Liver (tissue), 9 donors: ENCODE data around the gene RAB11FIP3. TPM values are rescaled to one million over a fixed set of nuclear protein-coding genes. Genes with fewer than 3 reads are reported as not detected.

ENCODE experiments used
- DNase-seq: peaks from one replicate; pipeline ENCODE4 v3.0.0-alpha.2; 2017; ENCODE audit warnings: low spot score
- H3K27ac ChIP-seq, 2 donors: one replicate each; pipeline ENCODE4 v1.7.0; 2013; ENCODE audit warnings: inconsistent platforms in 2 of 2, low read length in 2 of 2, control low read depth in 1 of 2, low read depth in 1 of 2, mild to moderate bottlenecking in 1 of 2
- H3K27me3 ChIP-seq, 4 donors: one replicate each; pipeline versions ENCODE4 v1.6.1 to v1.7.0; 2013; ENCODE audit warnings: low read length in 3 of 4, inconsistent platforms in 1 of 4, mild to moderate bottlenecking in 1 of 4, moderate library complexity in 1 of 4; ENCODE audit not compliant: control insufficient read depth in 4 of 4, insufficient read depth in 4 of 4
- H3K36me3 ChIP-seq, 4 donors: one replicate each; pipeline versions ENCODE4 v1.6.1 to v1.7.0; 2013; ENCODE audit warnings: low read length in 3 of 4, mild to moderate bottlenecking in 3 of 4, low read depth in 1 of 4, moderate library complexity in 1 of 4; ENCODE audit not compliant: control insufficient read depth in 4 of 4, insufficient read depth in 3 of 4
- H3K4me1 ChIP-seq, 4 donors: one replicate each; pipeline versions ENCODE4 v1.6.1 to v1.7.0; 2013; ENCODE audit warnings: low read length in 3 of 4, mild to moderate bottlenecking in 3 of 4, moderate library complexity in 1 of 4; ENCODE audit not compliant: control insufficient read depth in 4 of 4, insufficient read depth in 4 of 4
- H3K4me3 ChIP-seq, 3 donors: one replicate each; pipeline versions ENCODE4 v1.6.1 to v1.7.0; 2013; ENCODE audit warnings: low read length in 3 of 3, control low read depth in 1 of 3, low read depth in 1 of 3, mild to moderate bottlenecking in 1 of 3
- H3K9ac ChIP-seq, 2 donors: one replicate each; pipeline ENCODE4 v1.7.0; 2013; ENCODE audit warnings: low read length in 2 of 2, mild to moderate bottlenecking in 2 of 2, moderate library complexity in 2 of 2, control low read depth in 1 of 2, low read depth in 1 of 2
- H3K9me3 ChIP-seq, 4 donors: one replicate each; pipeline versions ENCODE4 v1.6.1 to v1.7.0; 2013; ENCODE audit warnings: low read length in 3 of 4; ENCODE audit not compliant: control insufficient read depth in 4 of 4
- ATF3 ChIP-seq: IDR thresholded peaks from 2 replicates; pipeline ENCODE4 v1.6.1; 2016; ENCODE audit warnings: antibody characterized with exemption
- CTCF ChIP-seq: fragments of 150-350 bp; IDR thresholded peaks from 2 replicates; pipeline ENCODE4 v1.5.1; 2017; ENCODE audit warnings: improper control_type of control experiment, low read depth, low read length; ENCODE audit not compliant: missing input control
- EGR1 ChIP-seq, 2 donors: IDR thresholded peaks; 2 replicates each; pipeline ENCODE4 v1.6.1; 2016 to 2018; ENCODE audit warnings: antibody characterized with exemption in 2 of 2, low read depth in 2 of 2
- FOXA1 ChIP-seq: IDR thresholded peaks from 2 replicates; pipeline ENCODE4 v1.6.1; 2016; ENCODE audit warnings: antibody characterized with exemption
- FOXA2 ChIP-seq: IDR thresholded peaks from 2 replicates; pipeline ENCODE4 v1.6.1; 2016; ENCODE audit warnings: antibody characterized with exemption
- GABPA ChIP-seq, 2 donors: IDR thresholded peaks in 1 of 2; conservative IDR thresholded peaks in 1 of 2; 2 replicates each; pipeline ENCODE4 v1.6.1; 2016; ENCODE audit warnings: antibody characterized with exemption in 2 of 2, mild to moderate bottlenecking in 1 of 2, moderate library complexity in 1 of 2
- HNF4A ChIP-seq, 2 donors: conservative IDR thresholded peaks; 2 replicates each; pipeline ENCODE4 v1.6.1; 2016; ENCODE audit warnings: antibody characterized with exemption in 2 of 2, mild to moderate bottlenecking in 2 of 2
- HNF4G ChIP-seq: IDR thresholded peaks from 2 replicates; pipeline ENCODE4 v1.6.1; 2016; ENCODE audit warnings: antibody characterized with exemption
- JUND ChIP-seq, 2 donors: IDR thresholded peaks; 2 replicates each; pipeline ENCODE4 v1.6.1; 2016; ENCODE audit warnings: antibody characterized with exemption in 2 of 2
- NR2F2 ChIP-seq: IDR thresholded peaks from 2 replicates; pipeline ENCODE4 v1.6.1; 2016; ENCODE audit warnings: antibody characterized with exemption
- RAD21 ChIP-seq, 2 donors: IDR thresholded peaks; 2 replicates each; pipeline ENCODE4 v1.6.1; 2016; ENCODE audit warnings: antibody characterized with exemption in 2 of 2, mild to moderate bottlenecking in 2 of 2
- REST ChIP-seq: IDR thresholded peaks from 2 replicates; pipeline ENCODE4 v1.6.1; 2016; ENCODE audit warnings: antibody characterized with exemption, mild to moderate bottlenecking
- RXRA ChIP-seq, 2 donors: IDR thresholded peaks; 2 replicates each; pipeline ENCODE4 v1.6.1; 2017 to 2018; ENCODE audit warnings: antibody characterized with exemption in 2 of 2, mild to moderate bottlenecking in 1 of 2
- SP1 ChIP-seq: IDR thresholded peaks from 2 replicates; pipeline ENCODE4 v1.6.1; 2018; ENCODE audit warnings: antibody characterized with exemption, mild to moderate bottlenecking
- TAF1 ChIP-seq: conservative IDR thresholded peaks from 2 replicates; pipeline ENCODE4 v1.6.1; 2016; ENCODE audit warnings: antibody characterized with exemption, mild to moderate bottlenecking
- YY1 ChIP-seq: IDR thresholded peaks from 2 replicates; pipeline ENCODE4 v1.6.1; 2016; ENCODE audit warnings: antibody characterized with exemption, mild to moderate bottlenecking
- ZBTB33 ChIP-seq: IDR thresholded peaks from 2 replicates; pipeline ENCODE4 v1.6.1; 2016; ENCODE audit warnings: antibody characterized with exemption
- WGBS: extraction: QIAGEN DNeasy Blood & Tissue Kit; methylation state at CpG from one replicate; pipeline ENCODE4 v1.1.7; 2013; 5-methylcytosine and 5-hydroxymethylcytosine counted together
- polyA plus RNA-seq, 2 donors: library from polyadenylated mRNA; stranded (reverse) in 1 of 2; unstranded in 1 of 2; fragments of 200-250 nt in 1 of 2; fragments of >200 nt in 1 of 2; fragmentation: Nextera tagmentation in 1 of 2; extraction: Ambion mirVana in 1 of 2; gene quantifications; one replicate each; pipeline versions ENCODE4 v1.2.1 to v1.2.3, GENCODE V29; 2013 to 2015
- total RNA-seq, 2 donors: library from RNA; depleted of rRNA; stranded (reverse); fragments of >200 nt; gene quantifications; one replicate each; pipeline ENCODE4 v1.2.3, GENCODE V29; 2014
- donor health status: healthy.
- donor health status: healthy.
- donor health status: healthy.
- donor health status: healthy.
- donor health status: healthy.

Gene RAB11FIP3
- total and polyA plus RNA-seq, 4 donors = 3.5 to 29.4 (median 15.7) TPM

- peaks cover 0 to 26% (median 15%) of the 10 kb centered on the region in 4 donors for H3K4me1 ChIP-seq
- H3K9ac ChIP-seq = peak overlapping the region; percentile 47
- H3K27ac ChIP-seq = peak overlapping the region in 1 of 2 donors; percentile 35
Measured at GRCh38 chr16:381012-381788, 44.2 kb upstream of the RAB11FIP3 start.

More at GRCh38 chr16:381012-381788, 44.2 kb upstream of the RAB11FIP3 start:
- 2% methylated on average over 73 of the region's 73 CpGs for WGBS
- TF ChIP-seq HNF4G (no peak), TAF1 (no peak), FOXA2 (no peak), CTCF (no peak), NR2F2 (no peak), EGR1 (IDR thresholded peaks at IDR 0.05; ENCODE audit: low read depth in 2 of 2) (no peak), SP1 (no peak), ZBTB33 (no peak), YY1 (no peak), REST (no peak), JUND (IDR thresholded peaks at IDR 0.05) (no peak), ATF3 (no peak), RAD21 (IDR thresholded peaks at IDR 0.05) (no peak), HNF4A (conservative IDR thresholded peaks at IDR 0.05) (no peak), RXRA (IDR thresholded peaks at IDR 0.05) (no peak), FOXA1 (no peak), GABPA (IDR thresholded peaks at IDR 0.05 in 1 of 2, conservative IDR thresholded peaks at IDR 0.05 in 1 of 2) (no peak)
- Histone ChIP-seq H3K27me3 (no peaks in the 10 kb centered on the region), H3K4me3 (peak overlapping the region; percentile 54 to 80 (median 72)), H3K36me3 (peaks cover 0 to 9% (median 3%) of the 10 kb centered on the region in 4 donors), H3K9me3 (no peaks in the 10 kb centered on the region)
- DNase-seq = no peak
